Bronchial epithelial cell (primary cell): Measurements from ENCODE around the gene MDFIC2. TPM values are rescaled to one million over a fixed set of nuclear protein-coding genes. Genes with fewer than 3 reads are reported as not detected.
"Not testable (repeated sequence)": the region's sequence is repeated elsewhere in the genome, so short reads cannot be mapped to it uniquely, and the experiment has no call there.

Experiments
- DNase-seq: peaks from one replicate; pipeline ENCODE4 v3.0.0-alpha.2; 2010; ENCODE audit warnings: low read depth
- FAIRE-seq: peaks from 2 replicates; lab custom pipeline; 2011; peaks lifted over from hg19 to GRCh38; lab: Jason Lieb, UNC
- H3K27me3 ChIP-seq: 2 replicates; pipeline ENCODE4 v1.5.1; 2011; ENCODE audit warnings: low read length; ENCODE audit not compliant: control insufficient read depth, insufficient read depth
- H3K36me3 ChIP-seq: 2 replicates; pipeline ENCODE4 v1.5.1; 2011; ENCODE audit warnings: low read length; ENCODE audit not compliant: control insufficient read depth, insufficient read depth
- H3K4me3 ChIP-seq: 2 replicates; pipeline ENCODE4 v1.5.1; 2011; ENCODE audit warnings: mild to moderate bottlenecking, low read depth, low read length, control low read depth
- total RNA-seq: library from RNA; depleted of rRNA; stranded (reverse); fragments of >200 nt; gene quantifications from 2 replicates; pipeline ENCODE4 v1.2.1, GENCODE V29; 2014
- TF ChIP-seq, protein P1 (sequence below): IDR thresholded peaks from 2 replicates; pipeline ENCODE4 v1.5.1; 2011; ENCODE audit warnings: mild to moderate bottlenecking, moderate library complexity, low read length, control low read depth, inconsistent platforms; ENCODE audit not compliant: insufficient read depth, severe bottlenecking

Gene MDFIC2
- total RNA-seq, 1 donor from 2014 or later: not detected

DNA sequence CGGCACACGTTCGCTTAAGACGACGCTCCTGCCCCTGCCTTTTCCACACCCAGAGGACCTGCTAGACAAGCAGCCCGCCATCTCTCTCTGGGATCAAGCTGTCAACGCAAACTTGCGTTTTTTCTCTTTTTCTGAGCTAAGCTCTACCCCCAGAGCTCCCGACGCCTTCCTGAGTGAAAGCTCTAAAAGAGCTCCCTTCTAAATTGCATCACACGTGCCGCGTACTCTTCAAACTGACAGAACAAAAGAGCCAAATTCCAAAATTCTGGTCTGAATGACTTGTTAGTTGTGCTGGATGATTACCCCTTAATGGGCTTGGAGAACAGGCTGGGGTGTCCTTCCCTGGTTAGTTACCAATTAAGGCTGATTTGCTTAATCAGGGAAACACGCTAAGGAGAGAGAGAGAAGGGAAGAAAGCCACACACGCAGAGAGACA, 81.2 kb downstream of the MDFIC2 start:
- TF ChIP-seq, protein P1, sequence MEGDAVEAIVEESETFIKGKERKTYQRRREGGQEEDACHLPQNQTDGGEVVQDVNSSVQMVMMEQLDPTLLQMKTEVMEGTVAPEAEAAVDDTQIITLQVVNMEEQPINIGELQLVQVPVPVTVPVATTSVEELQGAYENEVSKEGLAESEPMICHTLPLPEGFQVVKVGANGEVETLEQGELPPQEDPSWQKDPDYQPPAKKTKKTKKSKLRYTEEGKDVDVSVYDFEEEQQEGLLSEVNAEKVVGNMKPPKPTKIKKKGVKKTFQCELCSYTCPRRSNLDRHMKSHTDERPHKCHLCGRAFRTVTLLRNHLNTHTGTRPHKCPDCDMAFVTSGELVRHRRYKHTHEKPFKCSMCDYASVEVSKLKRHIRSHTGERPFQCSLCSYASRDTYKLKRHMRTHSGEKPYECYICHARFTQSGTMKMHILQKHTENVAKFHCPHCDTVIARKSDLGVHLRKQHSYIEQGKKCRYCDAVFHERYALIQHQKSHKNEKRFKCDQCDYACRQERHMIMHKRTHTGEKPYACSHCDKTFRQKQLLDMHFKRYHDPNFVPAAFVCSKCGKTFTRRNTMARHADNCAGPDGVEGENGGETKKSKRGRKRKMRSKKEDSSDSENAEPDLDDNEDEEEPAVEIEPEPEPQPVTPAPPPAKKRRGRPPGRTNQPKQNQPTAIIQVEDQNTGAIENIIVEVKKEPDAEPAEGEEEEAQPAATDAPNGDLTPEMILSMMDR: no peak
- H3K27me3 ChIP-seq: no peaks in the 10 kb centered on the region
- FAIRE-seq: no peak
- H3K4me3 ChIP-seq: no peak overlapping the region
- H3K36me3 ChIP-seq: no peaks in the 10 kb centered on the region
- no peak for DNase-seq

- Histone ChIP-seq H3K36me3 (no peaks in the 10 kb centered on the region), H3K4me3 (no peak overlapping the region), H3K27me3 (no peaks in the 10 kb centered on the region)
- FAIRE-seq: no peak
- TF ChIP-seq, protein P1: no peak
- no peak for DNase-seq
Measured at GRCh38 chr3:70227437-70227836, 85.0 kb downstream of the MDFIC2 start.

DNA sequence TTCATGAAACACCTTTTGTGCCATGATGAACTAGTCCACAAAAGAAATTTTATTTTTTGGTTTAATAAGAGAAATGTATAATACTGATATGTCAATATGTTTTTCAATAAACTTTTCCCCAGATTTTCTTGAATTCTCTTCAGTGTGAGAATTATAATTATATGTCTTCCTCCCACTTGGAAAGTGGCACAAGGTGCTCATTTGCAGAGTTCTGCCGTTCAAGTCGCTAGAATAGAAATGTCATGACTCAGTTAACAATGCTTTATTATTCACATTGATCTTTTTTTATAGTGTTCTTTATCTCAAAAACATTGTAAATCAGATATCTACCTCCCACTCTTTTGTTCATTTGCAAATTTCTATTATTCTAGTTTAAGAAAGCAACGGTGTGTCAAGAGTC, 87.3 kb downstream of the MDFIC2 start:
- TF ChIP-seq, protein P1: no peak
- no peaks in the 10 kb centered on the region for H3K27me3 ChIP-seq
- no peak for FAIRE-seq

GRCh38 chr3:70224337-70224736, 88.1 kb downstream of the MDFIC2 start:
- FAIRE-seq (no peak), DNase-seq (no peak)
- no peak overlapping the region for H3K4me3 ChIP-seq
- TF ChIP-seq, protein P1: no peak
- no peaks in the 10 kb centered on the region for H3K27me3 ChIP-seq
- no peaks in the 10 kb centered on the region for H3K36me3 ChIP-seq

More for the DNA sequence above, 87.3 kb downstream of the MDFIC2 start:
- no peak for DNase-seq
- H3K36me3 ChIP-seq: no peaks in the 10 kb centered on the region
- H3K4me3 ChIP-seq: no peak overlapping the region

- no peak for DNase-seq
- H3K36me3 ChIP-seq: no peaks in the 10 kb centered on the region
- no peaks in the 10 kb centered on the region for H3K27me3 ChIP-seq
- TF ChIP-seq, protein P1: no peak
- H3K4me3 ChIP-seq: no peak overlapping the region
- no peak for FAIRE-seq
Measured at GRCh38 chr3:70218471-70218870, 94.0 kb downstream of the MDFIC2 start.

- not testable (repeated sequence) for H3K4me3 ChIP-seq, FAIRE-seq
Measured at GRCh38 chr3:70211274-70211673, 101.2 kb downstream of the MDFIC2 start.

More at GRCh38 chr3:70211274-70211673, 101.2 kb downstream of the MDFIC2 start:
- not testable (repeated sequence) for DNase-seq, H3K27me3 ChIP-seq, H3K36me3 ChIP-seq
